ENCODE measurements around the gene TSHZ3. TPM values are rescaled to one million over a fixed set of nuclear protein-coding genes. Genes with fewer than 3 reads are reported as not detected.

The TSHZ3 gene
- total RNA-seq, 1 experiment from 2014 or later = 3.2 TPM

- no peak overlapping the region for H2BK5ac ChIP-seq (ENCODE audit: insufficient read length, low read length)
- H3K9ac ChIP-seq (ENCODE audit: extremely low read depth, insufficient read length, low read length) = no peak overlapping the region
- no peaks in the 10 kb centered on the region for H3K27me3 Mint-ChIP-seq (ENCODE audit: low read depth)
- no peak overlapping the region for H2AFZ ChIP-seq (ENCODE audit: low read length)
- H3K27me3 ChIP-seq (ENCODE audit: insufficient read depth, low read length) = no peaks in the 10 kb centered on the region
- no peak for TF ChIP-seq CTCF (conservative IDR thresholded peaks at IDR 0.05)
- peaks cover under 1% of the 10 kb centered on the region; the same call in 1 of the 2 replicates for H3K4me1 ChIP-seq (ENCODE audit: insufficient read depth, low read length)
- no peak for DNase-seq
- H3K27ac Mint-ChIP-seq = no peak overlapping the region
- H4K8ac ChIP-seq (replicated peaks; ENCODE audit: insufficient read length, low read depth, low read length) = no peak overlapping the region
- no peak overlapping the region for H3K4ac ChIP-seq (ENCODE audit: low read depth, low read length)
- no peak overlapping the region for H2BK120ac ChIP-seq (ENCODE audit: low read depth, low read length, poor library complexity, severe bottlenecking)
- no peak overlapping the region for H3K56ac ChIP-seq (ENCODE audit: insufficient read length, low read depth, low read length)
- no CpG with 5 or more reads among the region's 6 CpGs for WGBS (ENCODE audit: extremely low coverage, insufficient read length, low lambda C conversion rate)
- H3K4me3 Mint-ChIP-seq = no peak overlapping the region
- no peaks in the 10 kb centered on the region; a peak in 1 of 5 replicates for H3K9me3 Mint-ChIP-seq
- H3K79me1 ChIP-seq (ENCODE audit: insufficient read depth, low read depth, low read length, poor library complexity, severe bottlenecking) = no peaks in the 10 kb centered on the region
- H3K79me2 ChIP-seq (ENCODE audit: insufficient read depth, low read length) = no peaks in the 10 kb centered on the region
- H3K4me2 ChIP-seq (ENCODE audit: insufficient read depth, insufficient read length, low read length) = no peak overlapping the region
- H2BK20ac ChIP-seq (ENCODE audit: low read depth, low read length, poor library complexity, severe bottlenecking) = no peak overlapping the region
- no peak overlapping the region for H4K91ac ChIP-seq (ENCODE audit: insufficient read length, low read depth, low read length)
- peaks cover under 1 to 3% of the 10 kb centered on the region in 2 experiments; a peak in 2 of 4 replicates for H3K4me1 Mint-ChIP-seq
- no peaks in the 10 kb centered on the region for H4K20me1 ChIP-seq (ENCODE audit: control insufficient read depth, insufficient read depth, insufficient read length)
- no peak overlapping the region for H3K27ac ChIP-seq (ENCODE audit: insufficient read length, low read depth, low read length)
- H4K5ac ChIP-seq (ENCODE audit: insufficient read length, low read depth, low read length) = no peak overlapping the region
- no peaks in the 10 kb centered on the region; a peak in 1 of 7 replicates for H3K36me3 Mint-ChIP-seq (ENCODE audit: insufficient read depth in 1 of 3, low read depth in 3 of 3)
- no peak overlapping the region for H3T11ph ChIP-seq (ENCODE audit: low read length)
- H2BK12ac ChIP-seq (ENCODE audit: insufficient read length, low read depth, low read length) = no peak overlapping the region
- H3K14ac ChIP-seq (ENCODE audit: insufficient read depth, low read length) = no peak overlapping the region
- H3K23me2 ChIP-seq (ENCODE audit: insufficient read length, low read depth, low read length, poor library complexity, severe bottlenecking) = no peaks in the 10 kb centered on the region
- H2BK15ac ChIP-seq (ENCODE audit: low read depth, low read length) = no peak overlapping the region
- H2AK5ac ChIP-seq (ENCODE audit: insufficient read length, low read length) = no peak overlapping the region
- no peaks in the 10 kb centered on the region for H3K9me3 ChIP-seq (ENCODE audit: control insufficient read depth, low read depth, low read length)
- no peak overlapping the region for H3K23ac ChIP-seq (ENCODE audit: insufficient read length, low read depth, low read length)
- no peak overlapping the region for H3K18ac ChIP-seq (ENCODE audit: insufficient read length, low read depth, low read length)
These were observed 31.6 kb upstream of the TSHZ3 start for GRCh38 chr19:31380854-31381253.
